ENCODE data around the gene FANCC. TPM values are rescaled to one million over a fixed set of nuclear protein-coding genes. Genes with fewer than 3 reads are reported as not detected.

FANCC gene
- total RNA-seq, 2 donors from 2014 or later: 4.9 to 21.2 TPM

GRCh38 chr9:95135756-95136155, 181.8 kb downstream of the FANCC start:
- no peaks in the 10 kb centered on the region for H3K4me1 ChIP-seq (replicated peaks)
- no peak overlapping the region for H3K4me3 ChIP-seq
- WGBS: 94% methylated on average over 10 of the region's 10 CpGs
- no peak for TF ChIP-seq POLR2A (IDR thresholded peaks at IDR 0.05)
- TF ChIP-seq CTCF (IDR thresholded peaks at IDR 0.05): no peak
- no peak for TF ChIP-seq POLR2AphosphoS5 (IDR thresholded peaks at IDR 0.05)
- intact Hi-C loops (cut with DNase I): no loop called here
- no peak for DNase-seq (ENCODE audit: low spot score)
- H3K27ac ChIP-seq: no peak overlapping the region
- H3K9me3 ChIP-seq: no peaks in the 10 kb centered on the region
- H3K27me3 ChIP-seq (replicated peaks; ENCODE audit: insufficient read depth): no peaks in the 10 kb centered on the region
- H3K36me3 ChIP-seq: no peaks in the 10 kb centered on the region

DNA sequence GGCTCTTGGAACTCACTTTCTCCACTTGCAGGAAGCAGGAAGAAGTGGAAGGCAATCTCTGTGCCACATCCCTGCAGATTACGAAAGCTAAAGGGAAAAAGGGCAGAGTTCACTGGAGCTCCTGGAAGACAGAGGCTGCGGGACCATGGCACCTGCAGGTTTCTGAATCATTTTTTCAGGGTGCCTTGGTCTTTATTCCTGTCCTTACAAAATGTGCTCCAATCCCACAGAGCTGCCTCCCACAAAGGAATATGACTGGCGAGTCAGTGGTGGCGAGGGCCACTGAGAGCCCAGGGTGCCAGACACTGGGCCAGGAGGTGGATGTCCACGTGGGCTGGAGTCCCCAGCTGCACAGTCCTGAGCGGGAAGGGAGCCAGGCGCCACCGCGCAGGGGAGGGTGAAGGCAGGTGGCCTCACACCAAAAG, 183.0 kb downstream of the FANCC start:
- H3K27me3 ChIP-seq (replicated peaks; ENCODE audit: insufficient read depth): no peaks in the 10 kb centered on the region
- TF ChIP-seq POLR2AphosphoS5 (IDR thresholded peaks at IDR 0.05) (no peak), CTCF (IDR thresholded peaks at IDR 0.05) (no peak), POLR2A (IDR thresholded peaks at IDR 0.05) (no peak)
- no peaks in the 10 kb centered on the region for H3K36me3 ChIP-seq
- H3K9me3 ChIP-seq: no peaks in the 10 kb centered on the region
- H3K4me1 ChIP-seq (replicated peaks): no peaks in the 10 kb centered on the region
- H3K4me3 ChIP-seq: no peak overlapping the region
- 83% methylated on average over 9 of the region's 9 CpGs for WGBS
- intact Hi-C loops (cut with DNase I): loop anchor here (5.0 kb wide), 1 partner anchor 33 kb away; no protein-coding TSS in a partner anchor
- peak overlapping the region in 1 of 2 donors; percentile 9 for H3K27ac ChIP-seq
- no peak for DNase-seq (ENCODE audit: low spot score)

- no peaks in the 10 kb centered on the region for H3K27me3 ChIP-seq (replicated peaks; ENCODE audit: insufficient read depth)
- no peak overlapping the region for H3K4me3 ChIP-seq
- intact Hi-C loops (cut with DNase I): loop anchor here (5.0 kb wide), 1 partner anchor 34 kb away; no protein-coding TSS in a partner anchor
- peak overlapping the region in 1 of 2 donors; percentile 43 for H3K27ac ChIP-seq
- no peaks in the 10 kb centered on the region for H3K36me3 ChIP-seq
- no peak for DNase-seq (ENCODE audit: low spot score)
- 62% methylated on average over 4 of the region's 4 CpGs for WGBS
- TF ChIP-seq POLR2A (IDR thresholded peaks at IDR 0.05) (no peak), POLR2AphosphoS5 (IDR thresholded peaks at IDR 0.05) (no peak), CTCF (IDR thresholded peaks at IDR 0.05) (no peak)
- no peaks in the 10 kb centered on the region for H3K4me1 ChIP-seq (replicated peaks)
- no peaks in the 10 kb centered on the region for H3K9me3 ChIP-seq
Observed at GRCh38 chr9:95133325-95133705, 184.2 kb downstream of the FANCC start.

GRCh38 chr9:95132366-95133324, 184.9 kb downstream of the FANCC start:
- Histone ChIP-seq H3K27me3 (replicated peaks; ENCODE audit: insufficient read depth) (no peaks in the 10 kb centered on the region), H3K36me3 (no peaks in the 10 kb centered on the region), H3K27ac (peak overlapping the region in 1 of 2 donors; percentile 43), H3K4me3 (no peak overlapping the region), H3K4me1 (replicated peaks) (no peaks in the 10 kb centered on the region), H3K9me3 (no peaks in the 10 kb centered on the region)
- TF ChIP-seq CTCF (IDR thresholded peaks at IDR 0.05) (no peak), POLR2A (IDR thresholded peaks at IDR 0.05) (no peak), POLR2AphosphoS5 (IDR thresholded peaks at IDR 0.05) (no peak)
- intact Hi-C loops (cut with DNase I): loop anchor here (5.0 kb wide), 1 partner anchor 35 kb away; no protein-coding TSS in a partner anchor
- DNase-seq (ENCODE audit: low spot score): no peak
- 64% methylated on average over 17 of the region's 17 CpGs for WGBS
